K562 (cell line): ENCODE measurements around the gene CASKIN1. TPM values are rescaled to one million over a fixed set of nuclear protein-coding genes. Genes with fewer than 3 reads are reported as not detected.

Experiments used
- BCLAF1 ChIP-seq, 2 experiments: fragments of 450-650 bp in 1 of 2; IDR thresholded peaks; 2 replicates each; pipeline ENCODE4 v1.6.1; 2011 to 2017; ENCODE audit warnings: low read depth in 2 of 2, antibody characterized with exemption in 1 of 2, borderline replicate concordance in 1 of 2, low read length in 1 of 2, mild to moderate bottlenecking in 1 of 2, mixed read lengths in 1 of 2; ENCODE audit not compliant: control insufficient read depth in 1 of 2
- BDP1 ChIP-seq: IDR thresholded peaks from 3 replicates; pipeline ENCODE4 v1.6.1; 2011; ENCODE audit not compliant: insufficient read length, insufficient read depth
- CCNT2 ChIP-seq: IDR thresholded peaks from 2 replicates; pipeline ENCODE4 v1.6.1; 2011; ENCODE audit warnings: borderline replicate concordance, low read depth, mild to moderate bottlenecking, moderate library complexity, mixed read lengths, low read length; ENCODE audit not compliant: insufficient read length; ENCODE audit errors: extremely low read depth
- FOSL1 ChIP-seq: fragments of 200-800 bp; sonication (Bioruptor generic); conservative IDR thresholded peaks from 2 replicates; pipeline ENCODE4 v1.6.1; 2016; ENCODE audit warnings: missing genetic modification characterization, missing compliant biosample characterization
- HES1 ChIP-seq: fragments of 450-650 bp; IDR thresholded peaks from 2 replicates; pipeline ENCODE4 v1.6.1; 2016; ENCODE audit warnings: low read depth, mild to moderate bottlenecking, moderate library complexity
- HINFP ChIP-seq: fragments of 450-650 bp; conservative IDR thresholded peaks from 2 replicates; pipeline ENCODE4 v1.6.1; 2016; ENCODE audit warnings: missing genetic modification characterization, low read depth, mild to moderate bottlenecking, control low read depth, missing compliant biosample characterization
- MAFG ChIP-seq: fragments of 450-650 bp; conservative IDR thresholded peaks from 2 replicates; pipeline ENCODE4 v1.6.1; 2016; ENCODE audit warnings: missing genetic modification characterization, missing compliant biosample characterization
- MEF2A ChIP-seq: IDR thresholded peaks from 2 replicates; pipeline ENCODE4 v1.6.1; 2011; ENCODE audit warnings: low read depth, mild to moderate bottlenecking, low read length, moderate library complexity; ENCODE audit not compliant: control insufficient read depth
- NFIX ChIP-seq: fragments of 250-450 bp; sonication (Bioruptor Pico); IDR thresholded peaks from 2 replicates; pipeline ENCODE4 v1.4.0; 2020; ENCODE audit warnings: low read depth, mild to moderate bottlenecking, moderate library complexity
- RBM25 ChIP-seq: fragments of 200-400 bp; formaldehyde crosslinking; IDR thresholded peaks from 2 replicates; pipeline ENCODE4 v1.6.1; 2018; ENCODE audit warnings: low read length, low read depth, moderate library complexity; ENCODE audit not compliant: severe bottlenecking
- RUNX1 ChIP-seq: sonication (generic); IDR thresholded peaks from 2 replicates; pipeline ENCODE4 v1.6.1; 2016; ENCODE audit warnings: antibody characterized with exemption, low read depth
- SETDB1 ChIP-seq: IDR thresholded peaks from one replicate; pipeline ENCODE4 v1.6.1; 2012; ENCODE audit warnings: low read length, control low read depth, inconsistent platforms
- SMAD3 ChIP-seq: fragments of 450-650 bp; formaldehyde crosslinking; conservative IDR thresholded peaks from 2 replicates; pipeline ENCODE4 v1.4.0; 2020; ENCODE audit warnings: mild to moderate bottlenecking
- TEAD4 ChIP-seq, 2 experiments: sonication (generic) in 1 of 2; formaldehyde crosslinking in 1 of 2; IDR thresholded peaks; 2 replicates each; pipeline versions ENCODE4 v1.6.1 to v1.8.0; 2012 to 2022; ENCODE audit warnings: borderline replicate concordance in 1 of 2, inconsistent platforms in 1 of 2, low read length in 1 of 2, mild to moderate bottlenecking in 1 of 2, missing genetic modification reagents in 1 of 2
- TFAP4 ChIP-seq: sonication (generic); formaldehyde crosslinking; IDR thresholded peaks from 2 replicates; pipeline ENCODE4 v1.8.0; 2022; ENCODE audit warnings: missing genetic modification reagents, mild to moderate bottlenecking, moderate library complexity, borderline replicate concordance
- ZBTB34 ChIP-seq: fragments of 250-450 bp; sonication (Bioruptor Pico); IDR thresholded peaks from 2 replicates; pipeline ENCODE4 v1.8.0; 2021; ENCODE audit warnings: mild to moderate bottlenecking, moderate library complexity
- ZFP30 ChIP-seq: fragments of 250-450 bp; sonication (Bioruptor Pico); IDR thresholded peaks from 2 replicates; pipeline ENCODE4 v1.8.0; 2022; ENCODE audit warnings: moderate library complexity, mild to moderate bottlenecking, inconsistent platforms, borderline replicate concordance
- polyA plus RNA-seq, 8 experiments: library from polyadenylated mRNA; depleted of rRNA in 4 of 8; stranded (reverse) in 5 of 8; unstranded in 3 of 8; fragments of >200 nt; fragmentation: Nextera tagmentation in 2 of 8; fragmentation: Illumina TruSeq in 1 of 8; extraction: Ambion mirVana in 2 of 8; extraction: Trizol in 1 of 8; gene quantifications; 2 replicates each; pipeline versions ENCODE4 v1.2.1 to v1.2.3, GENCODE V29; 2011 to 2014; ENCODE audit warnings: inconsistent platforms in 1 of 8, missing spikeins in 1 of 8
- total RNA-seq, 7 experiments: library from RNA; depleted of rRNA in 6 of 7; stranded (reverse); fragments of >200 nt in 6 of 7; fragmentation: Illumina TruSeq in 2 of 7; extraction: Trizol in 2 of 7; gene quantifications; 2 replicates each; pipeline versions ENCODE4 v1.2.1 to v1.2.3, GENCODE V29; 2011 to 2021; ENCODE audit warnings: low replicate concordance in 1 of 7

CASKIN1 gene
- total and polyA plus RNA-seq, 9 of the 15 experiments (the other 6 are each of a cell fraction or from before 2014, with no cell fraction given): 0.15 to 4.5 (median 1.5) TPM; not detected in 2

GRCh38 chr16:2142942-2143877 is 53.2 kb downstream of the CASKIN1 start (continued):
- TF ChIP-seq TFAP4 (CRISPR knock-in tag): 0 out of 2 replicates have a peak, but pooled peaks have one; percentile 44
- no peak for TF ChIP-seq RBM25
- no peak for TF ChIP-seq HINFP (tag)
- no peak for TF ChIP-seq BCLAF1 (IDR thresholded peaks at IDR 0.05; ENCODE audit: borderline replicate concordance in 1 of 2, control insufficient read depth in 1 of 2, low read depth in 2 of 2, low read length in 1 of 2)
- no peak for TF ChIP-seq RUNX1
- TF ChIP-seq ZFP30 (CRISPR knock-in tag): no peak
- TF ChIP-seq MEF2A: no peak
- peak; percentile 44; the same call in 1 of the 2 replicates for TF ChIP-seq FOSL1 (tag)
- TF ChIP-seq HES1: no peak
- no peak; the same call in 1 of the 2 replicates for TF ChIP-seq MAFG (tag)
- no peak for TF ChIP-seq NFIX
- TF ChIP-seq CCNT2: no peak
- no peak for TF ChIP-seq ZBTB34 (CRISPR knock-in tag)
- no peak; the same call in 1 of the 2 replicates for TF ChIP-seq TEAD4 (IDR thresholded peaks at IDR 0.05; ENCODE audit: low read length)
- no peak for TF ChIP-seq TEAD4 (CRISPR knock-in tag; IDR thresholded peaks at IDR 0.05; ENCODE audit: borderline replicate concordance)
- TF ChIP-seq SMAD3: no peak
- TF ChIP-seq SETDB1: no peak
- TF ChIP-seq BDP1: no peak
